GM21381 (cell line): ENCODE measurements around the gene IL20RA.
"Not testable (repeated sequence)": the region's sequence is repeated elsewhere in the genome, so short reads cannot be mapped to it uniquely, and the experiment has no call there.

ENCODE experiments used
- ATAC-seq: cut with Tn5 transposase; IDR thresholded peaks from one replicate; pipeline ENCODE4 v1.9.1; 2021; ENCODE audit warnings: mild to moderate bottlenecking, moderate library complexity; ENCODE audit not compliant: unreplicated experiment

Gene IL20RA

DNA sequence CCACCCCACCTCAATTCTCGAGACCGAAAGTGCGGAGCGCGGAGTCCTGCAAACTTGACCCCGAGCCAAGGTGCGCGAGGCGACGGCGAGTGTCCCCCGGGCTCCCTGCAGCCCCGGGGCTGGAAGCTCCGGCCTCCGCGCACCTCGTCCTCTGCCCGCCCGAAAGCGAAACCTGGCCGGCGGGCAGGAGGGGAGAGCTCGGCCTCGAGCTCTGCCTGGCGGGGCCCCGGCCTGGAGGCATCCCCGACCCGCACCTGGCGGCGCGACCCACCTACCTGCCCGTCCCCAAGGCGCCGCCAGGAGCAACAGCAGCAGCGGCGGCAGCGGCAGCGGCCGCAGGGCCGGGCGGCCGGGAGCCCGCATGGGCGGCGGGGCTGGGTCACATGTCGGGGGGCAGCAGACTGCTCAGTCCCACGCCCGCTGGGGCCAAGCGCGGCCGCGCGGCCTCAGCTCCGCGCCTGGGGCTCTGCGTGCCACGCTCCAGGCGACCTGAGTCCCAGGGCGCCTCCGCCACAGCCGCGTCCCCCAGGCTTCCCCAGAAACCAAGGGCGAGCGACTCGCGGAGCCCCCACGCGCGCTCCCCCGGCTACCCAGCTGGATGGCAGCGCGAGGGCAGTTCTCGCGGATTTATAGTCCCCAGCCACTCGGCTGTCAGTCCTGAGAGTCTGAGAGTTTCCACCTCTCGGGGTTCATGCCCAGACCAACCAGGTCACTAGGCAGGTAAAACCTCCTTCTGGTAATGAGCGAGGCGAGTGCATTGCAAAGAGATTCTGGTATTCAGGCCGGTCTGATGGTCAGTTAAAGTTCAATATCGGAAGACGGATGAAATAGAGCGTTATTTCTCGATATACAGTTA is at the start of gene IL20RA:
TSS of gene IL20RA (minus strand) at position 600 of the 856 bp plus-strand sequence. CDS start at position 363, 237 bp downstream.
- no peak for ATAC-seq

DNA sequence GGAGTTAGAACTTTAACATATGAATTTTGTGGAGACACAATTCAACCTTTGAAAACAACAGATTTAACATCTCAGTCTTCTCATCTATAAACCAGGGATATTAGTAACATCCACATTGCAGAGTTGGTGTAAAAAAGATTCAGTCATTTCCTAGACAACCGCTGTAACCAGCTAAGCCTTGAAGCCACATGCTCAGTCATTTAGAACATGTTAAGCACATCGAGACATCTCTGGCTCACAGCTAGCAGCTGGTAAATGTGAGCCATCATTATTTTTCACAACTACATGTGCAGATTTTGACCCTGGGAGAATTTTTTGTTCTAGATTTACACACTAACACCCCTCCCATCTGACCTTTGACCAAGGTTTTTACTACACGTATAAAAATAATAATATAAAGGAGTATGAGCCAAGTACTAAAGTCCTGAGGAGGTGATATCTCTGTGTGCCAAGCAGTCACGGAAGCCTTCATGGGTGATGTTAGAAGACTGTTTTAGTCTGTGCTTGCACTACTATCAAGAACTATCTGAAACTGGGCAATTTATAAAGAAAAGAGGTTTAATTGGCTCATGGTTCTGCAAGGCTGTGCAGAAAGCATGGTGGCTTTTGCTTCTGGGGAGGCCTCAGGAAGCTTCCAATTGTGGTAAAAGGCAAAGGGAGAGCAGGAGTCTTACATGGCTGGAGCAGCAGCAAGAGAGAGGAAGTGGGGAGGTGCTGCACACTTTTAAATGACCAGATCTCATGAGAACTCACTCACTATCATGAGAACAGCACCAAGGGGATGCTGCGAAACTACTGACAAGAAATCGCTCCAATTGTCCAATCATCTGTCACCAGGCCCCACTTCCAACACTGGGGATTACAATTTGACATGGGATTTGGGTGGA is 48.7 kb upstream of the IL20RA start:
- no peak for ATAC-seq

DNA sequence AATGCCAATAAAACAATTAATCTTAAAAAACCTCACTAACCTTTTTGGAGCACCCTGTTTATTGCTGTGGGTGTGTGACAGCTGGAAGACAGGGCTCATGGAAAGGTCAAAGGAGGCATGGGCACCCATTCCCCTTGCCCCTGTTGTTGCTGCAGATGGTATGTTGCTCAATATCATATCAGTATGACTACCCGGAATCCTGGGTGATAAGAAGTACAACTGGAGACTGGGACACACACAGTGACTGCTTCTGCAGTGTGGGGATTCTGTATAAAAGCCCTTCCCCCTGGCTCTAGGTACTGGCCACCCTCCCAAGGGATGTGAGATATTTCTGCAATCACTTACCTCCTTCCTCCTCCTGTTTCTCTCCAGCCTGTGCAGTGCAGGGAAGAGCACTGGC is 47.3 kb upstream of the IL20RA start:
- ATAC-seq, result no peak

- no peak for ATAC-seq
Measured at GRCh38 chr6:137089305-137089704, 44.5 kb upstream of the IL20RA start.

GRCh38 chr6:137087902-137088301 is 43.1 kb upstream of the IL20RA start:
- ATAC-seq, result no peak

- no peak for ATAC-seq
Measured at GRCh38 chr6:137086031-137086430, 41.3 kb upstream of the IL20RA start.

GRCh38 chr6:137084865-137085617 is 40.3 kb upstream of the IL20RA start:
- ATAC-seq, result no peak

DNA sequence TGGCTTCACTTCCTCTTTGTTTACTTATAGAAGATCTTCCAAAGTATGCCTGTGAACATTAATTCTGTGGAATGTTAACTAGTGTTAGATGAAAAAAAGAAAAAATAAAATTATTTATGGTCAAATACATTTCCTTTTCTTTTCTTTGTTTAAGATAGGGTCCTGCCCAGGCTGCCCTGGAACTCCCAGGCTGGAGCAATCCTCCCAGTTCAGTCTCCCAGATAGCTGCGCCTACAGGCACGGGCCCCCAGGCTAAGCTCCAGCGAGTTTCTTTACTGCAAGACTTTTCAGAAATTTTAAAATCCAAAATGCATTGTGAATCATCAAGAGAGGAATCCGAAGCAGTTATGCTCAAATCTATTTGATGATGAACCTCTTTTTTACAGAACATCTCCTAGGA is 39.3 kb upstream of the IL20RA start:
- ATAC-seq, result no peak

- ATAC-seq, result no peak
Measured at GRCh38 chr6:137081997-137082396, 37.2 kb upstream of the IL20RA start.

DNA sequence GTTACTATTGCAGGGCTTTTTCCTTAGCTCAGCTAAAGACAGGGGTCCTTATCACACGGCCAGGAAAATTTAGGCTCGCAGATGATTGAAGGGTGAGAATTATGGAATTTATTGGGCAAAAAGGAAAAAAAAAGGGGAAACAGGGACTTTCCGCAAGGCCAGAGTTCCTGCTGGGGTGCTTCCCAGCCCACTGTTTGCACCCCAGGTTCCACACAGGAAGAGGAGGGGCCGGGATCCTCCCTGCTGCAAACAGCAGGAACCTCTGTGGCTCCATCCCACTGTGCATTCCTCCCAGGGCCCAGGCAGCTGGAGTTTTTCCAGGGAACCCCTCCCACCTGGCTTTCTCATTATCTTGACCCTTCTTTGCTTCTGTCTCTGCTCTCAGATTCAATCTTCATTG is 35.9 kb upstream of the IL20RA start:
- ATAC-seq, result no peak

GRCh38 chr6:137076277-137077068 is 31.7 kb upstream of the IL20RA start:
- peak; percentile 99 for ATAC-seq

DNA sequence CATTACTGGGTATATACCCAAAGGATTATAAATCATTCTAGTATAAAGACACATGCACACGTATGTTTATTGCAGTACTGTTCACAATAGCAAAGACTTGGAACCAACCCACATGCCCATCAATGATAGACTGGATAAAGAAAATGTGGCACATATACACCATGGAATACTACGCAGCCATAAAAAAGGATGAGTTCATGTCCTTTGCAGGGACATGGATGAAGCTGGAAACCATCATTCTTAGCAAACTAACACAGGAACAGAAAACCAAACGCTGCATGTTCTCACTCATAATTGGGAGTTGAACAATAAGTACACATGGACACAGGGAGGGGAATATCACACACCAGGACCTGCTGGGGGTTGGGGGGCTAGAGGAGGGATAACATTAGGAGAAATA is 31.0 kb upstream of the IL20RA start:
- not testable (repeated sequence) for ATAC-seq

GRCh38 chr6:137070303-137070702 is 25.5 kb upstream of the IL20RA start:
- ATAC-seq, result no peak

GRCh38 chr6:137067399-137067798 is 22.6 kb upstream of the IL20RA start:
- ATAC-seq, result no peak

GRCh38 chr6:137058037-137058436 is 13.3 kb upstream of the IL20RA start:
- ATAC-seq, result no peak

DNA sequence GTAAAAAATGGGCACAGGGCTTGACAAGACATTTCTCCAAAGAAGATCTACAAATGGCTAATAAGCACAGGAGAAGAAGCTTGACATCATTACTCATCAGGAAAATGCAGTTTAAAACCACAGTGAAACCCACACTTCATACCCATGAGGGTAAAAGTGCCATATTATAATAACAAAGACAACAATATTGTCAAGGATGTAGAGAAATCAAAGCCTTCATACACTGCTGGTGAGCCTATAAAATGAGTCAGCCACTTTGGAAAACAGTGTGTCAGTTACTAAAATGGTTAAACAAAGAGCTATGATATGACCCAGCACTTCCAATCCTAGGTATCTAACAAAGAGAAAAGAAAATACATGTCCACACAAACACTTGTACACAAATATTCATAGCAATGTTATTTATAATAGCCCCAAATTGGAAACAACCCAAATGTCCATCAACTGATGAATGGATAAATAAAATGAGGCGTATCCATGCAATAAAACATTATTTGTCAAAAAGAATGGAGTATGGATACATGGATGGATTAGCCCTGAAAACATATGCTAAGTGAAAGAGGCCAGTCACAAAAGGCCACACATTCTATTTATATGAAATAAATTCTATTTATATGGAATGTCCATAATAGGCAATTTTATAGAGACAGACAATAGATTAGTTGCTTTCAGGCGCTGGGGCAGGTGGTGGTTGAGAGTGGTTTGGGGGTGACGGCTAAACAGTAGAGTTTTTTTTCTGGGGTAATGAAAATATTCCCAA is 11.5 kb upstream of the IL20RA start:
- ATAC-seq, result no peak

DNA sequence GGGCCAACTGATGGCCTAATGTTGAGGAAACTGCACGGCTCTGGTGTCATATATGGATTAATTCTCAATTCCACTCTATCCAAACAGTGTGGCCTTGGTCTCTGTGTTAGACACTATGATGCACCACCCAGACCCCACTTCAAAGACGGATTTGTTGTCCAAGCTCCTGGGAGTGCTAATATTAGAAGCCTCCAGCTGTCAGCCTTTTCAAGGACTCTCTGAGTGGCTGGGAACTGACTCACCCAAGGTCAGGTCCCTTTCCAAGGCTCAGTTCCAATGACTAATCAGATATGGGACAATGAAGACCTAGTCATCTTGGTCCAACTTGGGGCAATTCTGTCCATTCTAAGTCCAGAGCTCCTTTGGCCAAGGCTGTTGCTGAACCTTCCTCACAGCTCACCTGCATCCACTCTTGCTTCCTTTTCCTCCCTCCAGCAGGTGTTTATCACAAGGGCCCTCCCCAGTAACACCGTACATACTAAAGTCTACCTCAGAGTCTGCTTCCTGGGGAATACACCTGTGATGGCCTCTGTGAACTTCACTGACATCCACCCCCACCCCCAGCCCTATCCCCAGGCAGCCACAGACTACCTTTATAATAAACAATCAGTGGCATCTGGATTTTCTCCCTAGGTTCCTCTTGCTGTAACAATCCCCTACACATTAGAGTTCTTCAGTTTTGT is 7.2 kb upstream of the IL20RA start:
- no peak for ATAC-seq

GRCh38 chr6:137049095-137049494 is 4.3 kb upstream of the IL20RA start:
- no peak for ATAC-seq

GRCh38 chr6:137046871-137047412 is 2.2 kb upstream of the IL20RA start:
- ATAC-seq, result no peak
